ENCODE results near the gene NLRX1. TPM values are rescaled to one million over a fixed set of nuclear protein-coding genes. Genes with fewer than 3 reads are reported as not detected.
A peak's percentile ranks its signal among the peaks of the same experiment; 100 is the strongest.

NLRX1 gene
- total RNA-seq, 1 experiment from 2014 or later, result 25.2 TPM

DNA sequence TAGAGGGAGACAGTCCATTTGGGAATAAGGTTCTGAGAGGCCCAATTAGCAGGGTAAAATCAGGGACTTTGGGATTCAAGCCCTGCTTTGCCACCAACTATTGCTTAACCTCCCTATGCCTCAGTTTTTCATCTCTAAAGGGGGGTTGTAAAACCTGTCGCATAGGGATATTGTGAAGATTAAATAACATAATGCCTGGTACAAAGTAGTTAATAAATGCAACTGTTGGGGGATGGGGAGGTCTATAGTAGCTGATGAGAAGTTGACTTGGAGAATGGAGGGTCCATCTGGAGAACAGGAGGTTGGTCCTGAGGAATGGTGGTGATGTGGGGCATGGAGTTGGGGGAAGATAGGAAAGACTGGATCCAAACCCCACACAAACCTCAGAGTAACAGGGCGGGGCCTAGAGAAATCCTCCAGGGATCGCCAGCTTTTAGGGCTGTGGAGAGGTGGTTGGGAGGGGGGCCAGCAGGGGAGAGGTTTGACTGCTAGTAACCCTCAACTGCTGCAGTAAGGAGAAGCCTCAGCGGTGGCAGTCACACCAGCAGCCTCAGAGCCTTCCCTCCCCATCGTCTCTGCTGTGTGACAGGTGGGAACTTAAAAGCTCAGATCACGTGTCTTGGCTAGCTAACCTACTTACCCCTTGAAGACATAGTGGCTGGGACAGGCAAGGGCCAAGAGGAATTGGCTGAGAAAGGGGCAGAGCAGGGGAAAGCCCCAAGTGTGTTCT lies 20.8 kb upstream of the NLRX1 start:
- BruUV-seq (replicated peaks), result no TSS peak
- ChIA-PET CTCF (no interaction called here), POLR2A (interaction anchor here (0.7 kb wide), 1 partner anchor 20 kb away, joined by 3 read pairs; no protein-coding TSS in a partner anchor)
- H3K9me3 ChIP-seq (ENCODE audit: control insufficient read depth, insufficient read depth, low read depth, low read length), result no peaks in the 10 kb centered on the region
- H3K27ac ChIP-seq (ENCODE audit: low read length), result no peak overlapping the region
- H3K27me3 ChIP-seq (ENCODE audit: control insufficient read depth, insufficient read depth, low read length), result no peaks in the 10 kb centered on the region
- DNase-seq (ENCODE audit: low read depth, low spot score), result no peak
- no peak for TF ChIP-seq TCF7L2 (IDR thresholded peaks at IDR 0.05; ENCODE audit: low read depth, low read length)
- intact Hi-C loops (cut with micrococcal nuclease; ENCODE audit: unreplicated experiment) (loop anchor here (5.0 kb wide), 1 partner anchor 175 kb away; no protein-coding TSS in a partner anchor), in situ Hi-C loops (cut with HindIII; ENCODE audit: low pct_unique_long_range_greater_than_20kb, low sequenced_read_pairs) (no loop called here)
- peaks cover 5% of the 10 kb centered on the region; the same call in 1 of the 2 replicates for H3K4me1 ChIP-seq (ENCODE audit: control insufficient read depth, insufficient read depth, low read length)
- no peak overlapping the region for H3K4me3 ChIP-seq (ENCODE audit: low read depth in 2 of 2, low read length in 2 of 2)
- no peak; the same call in 1 of the 2 replicates for ATAC-seq
- H3K36me3 ChIP-seq (ENCODE audit: control insufficient read depth, insufficient read depth, low read length), result no peaks in the 10 kb centered on the region

DNA sequence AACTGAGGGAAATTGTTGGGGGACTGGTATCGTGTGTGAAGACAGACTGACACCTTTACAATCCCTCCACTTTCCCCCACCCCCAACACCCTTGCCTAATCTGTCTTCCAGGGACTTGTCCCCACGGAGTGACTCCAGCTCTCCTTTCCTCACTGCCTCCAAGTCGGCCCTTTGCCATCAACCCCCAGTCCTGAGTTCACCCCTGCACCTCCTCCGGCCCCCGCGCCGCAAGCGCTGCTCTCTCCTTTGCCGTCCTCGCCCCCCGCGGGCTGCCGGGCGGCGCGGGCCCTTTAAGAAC lies 19.9 kb upstream of the NLRX1 start:
- no peaks in the 10 kb centered on the region for H3K27me3 ChIP-seq (ENCODE audit: control insufficient read depth, insufficient read depth, low read length)
- TF ChIP-seq POLR2AphosphoS5 (IDR thresholded peaks at IDR 0.05; ENCODE audit: low read depth, low read length), result no peak
- H3K4me1 ChIP-seq (ENCODE audit: control insufficient read depth, insufficient read depth, low read length), result peaks cover 5% of the 10 kb centered on the region; the same call in 1 of the 2 replicates
- intact Hi-C loops (cut with micrococcal nuclease; ENCODE audit: unreplicated experiment) (loop anchor here (5.0 kb wide), 1 partner anchor 174 kb away; no protein-coding TSS in a partner anchor), in situ Hi-C loops (cut with HindIII; ENCODE audit: low pct_unique_long_range_greater_than_20kb, low sequenced_read_pairs) (no loop called here)
- DNase-seq (ENCODE audit: low read depth, low spot score) (no peak), ATAC-seq (no peak)
- ChIA-PET POLR2A (interaction anchor here (0.6 kb wide), 1 partner anchor 23 kb away, joined by 6 read pairs; no protein-coding TSS in a partner anchor), CTCF (interaction anchor here (0.6 to 1.0 kb wide), 2 partner anchors 39 to 46 kb away, joined by 3 read pairs; no protein-coding TSS in a partner anchor)
- no peaks in the 10 kb centered on the region for H3K9me3 ChIP-seq (ENCODE audit: control insufficient read depth, insufficient read depth, low read depth, low read length)
- BruUV-seq (replicated peaks), result no TSS peak
- H3K27ac ChIP-seq (ENCODE audit: low read length), result peak overlapping the region; percentile 44; the same call in 1 of the 2 replicates
- H3K4me3 ChIP-seq (ENCODE audit: low read depth in 2 of 2, low read length in 2 of 2), result peak overlapping the region; percentile 63 to 64
- no peaks in the 10 kb centered on the region for H3K36me3 ChIP-seq (ENCODE audit: control insufficient read depth, insufficient read depth, low read length)

DNA sequence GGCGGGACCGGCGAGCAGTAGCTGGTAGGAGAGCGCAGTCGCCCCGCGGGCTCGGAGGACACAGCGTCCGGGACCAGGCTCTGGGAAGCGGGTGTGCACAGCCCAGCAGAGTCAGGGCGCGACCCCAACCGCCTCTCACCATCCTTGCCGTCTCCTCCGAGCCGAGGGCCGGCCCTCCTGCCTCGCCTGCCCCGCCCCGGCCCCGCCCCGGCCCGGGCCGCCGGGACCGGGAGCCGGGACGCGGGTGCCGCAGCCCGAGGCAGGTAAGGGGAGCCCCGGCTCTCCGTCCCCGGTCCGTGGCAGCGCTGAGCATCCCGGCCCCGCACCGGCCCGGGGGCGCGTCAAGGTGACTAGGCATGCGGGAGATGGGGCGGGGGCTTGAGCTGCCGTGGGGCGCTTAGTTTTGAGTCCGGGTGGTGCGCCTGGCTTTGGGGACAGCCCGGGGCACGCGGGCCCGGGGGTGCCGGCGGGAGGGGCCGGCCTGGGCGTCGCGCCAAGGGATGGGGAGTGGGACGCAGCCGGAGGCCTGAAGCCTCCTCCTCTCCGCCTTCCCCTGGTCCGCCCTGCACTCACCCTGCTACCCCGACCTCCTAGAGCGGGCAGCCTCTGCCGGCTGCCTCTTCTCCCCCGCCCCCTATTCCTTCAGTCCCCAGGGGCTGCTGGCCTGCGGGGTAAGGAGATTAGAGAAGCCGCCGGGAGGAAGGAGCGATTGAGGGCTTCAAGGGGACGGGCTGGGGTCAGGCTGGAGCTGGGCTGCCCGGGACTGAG lies 19.3 kb upstream of the NLRX1 start, which contains the start of gene ABCG4:
Gene ABCG4, plus strand, starts transcription at position 35 of the 768 bp plus-strand sequence. CDS start 914 bp downstream, outside the sequence.
- no peak for TF ChIP-seq POLR2AphosphoS5 (IDR thresholded peaks at IDR 0.05; ENCODE audit: low read depth, low read length)
- TF ChIP-seq TCF7L2 (IDR thresholded peaks at IDR 0.05; ENCODE audit: low read depth, low read length), result no peak
- TF ChIP-seq, protein P1, sequence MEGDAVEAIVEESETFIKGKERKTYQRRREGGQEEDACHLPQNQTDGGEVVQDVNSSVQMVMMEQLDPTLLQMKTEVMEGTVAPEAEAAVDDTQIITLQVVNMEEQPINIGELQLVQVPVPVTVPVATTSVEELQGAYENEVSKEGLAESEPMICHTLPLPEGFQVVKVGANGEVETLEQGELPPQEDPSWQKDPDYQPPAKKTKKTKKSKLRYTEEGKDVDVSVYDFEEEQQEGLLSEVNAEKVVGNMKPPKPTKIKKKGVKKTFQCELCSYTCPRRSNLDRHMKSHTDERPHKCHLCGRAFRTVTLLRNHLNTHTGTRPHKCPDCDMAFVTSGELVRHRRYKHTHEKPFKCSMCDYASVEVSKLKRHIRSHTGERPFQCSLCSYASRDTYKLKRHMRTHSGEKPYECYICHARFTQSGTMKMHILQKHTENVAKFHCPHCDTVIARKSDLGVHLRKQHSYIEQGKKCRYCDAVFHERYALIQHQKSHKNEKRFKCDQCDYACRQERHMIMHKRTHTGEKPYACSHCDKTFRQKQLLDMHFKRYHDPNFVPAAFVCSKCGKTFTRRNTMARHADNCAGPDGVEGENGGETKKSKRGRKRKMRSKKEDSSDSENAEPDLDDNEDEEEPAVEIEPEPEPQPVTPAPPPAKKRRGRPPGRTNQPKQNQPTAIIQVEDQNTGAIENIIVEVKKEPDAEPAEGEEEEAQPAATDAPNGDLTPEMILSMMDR (IDR thresholded peaks at IDR 0.05), result no peak
- TF ChIP-seq, protein P2, sequence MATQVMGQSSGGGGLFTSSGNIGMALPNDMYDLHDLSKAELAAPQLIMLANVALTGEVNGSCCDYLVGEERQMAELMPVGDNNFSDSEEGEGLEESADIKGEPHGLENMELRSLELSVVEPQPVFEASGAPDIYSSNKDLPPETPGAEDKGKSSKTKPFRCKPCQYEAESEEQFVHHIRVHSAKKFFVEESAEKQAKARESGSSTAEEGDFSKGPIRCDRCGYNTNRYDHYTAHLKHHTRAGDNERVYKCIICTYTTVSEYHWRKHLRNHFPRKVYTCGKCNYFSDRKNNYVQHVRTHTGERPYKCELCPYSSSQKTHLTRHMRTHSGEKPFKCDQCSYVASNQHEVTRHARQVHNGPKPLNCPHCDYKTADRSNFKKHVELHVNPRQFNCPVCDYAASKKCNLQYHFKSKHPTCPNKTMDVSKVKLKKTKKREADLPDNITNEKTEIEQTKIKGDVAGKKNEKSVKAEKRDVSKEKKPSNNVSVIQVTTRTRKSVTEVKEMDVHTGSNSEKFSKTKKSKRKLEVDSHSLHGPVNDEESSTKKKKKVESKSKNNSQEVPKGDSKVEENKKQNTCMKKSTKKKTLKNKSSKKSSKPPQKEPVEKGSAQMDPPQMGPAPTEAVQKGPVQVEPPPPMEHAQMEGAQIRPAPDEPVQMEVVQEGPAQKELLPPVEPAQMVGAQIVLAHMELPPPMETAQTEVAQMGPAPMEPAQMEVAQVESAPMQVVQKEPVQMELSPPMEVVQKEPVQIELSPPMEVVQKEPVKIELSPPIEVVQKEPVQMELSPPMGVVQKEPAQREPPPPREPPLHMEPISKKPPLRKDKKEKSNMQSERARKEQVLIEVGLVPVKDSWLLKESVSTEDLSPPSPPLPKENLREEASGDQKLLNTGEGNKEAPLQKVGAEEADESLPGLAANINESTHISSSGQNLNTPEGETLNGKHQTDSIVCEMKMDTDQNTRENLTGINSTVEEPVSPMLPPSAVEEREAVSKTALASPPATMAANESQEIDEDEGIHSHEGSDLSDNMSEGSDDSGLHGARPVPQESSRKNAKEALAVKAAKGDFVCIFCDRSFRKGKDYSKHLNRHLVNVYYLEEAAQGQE (IDR thresholded peaks at IDR 0.05; ENCODE audit: insufficient read depth in 1 of 2, low read depth in 2 of 2, low read length in 1 of 2), result no peak
- no peak for TF ChIP-seq SIN3A (IDR thresholded peaks at IDR 0.05; ENCODE audit: borderline replicate concordance, insufficient read depth, low read depth, low read length)
- Histone ChIP-seq H3K9me3 (ENCODE audit: control insufficient read depth, insufficient read depth, low read depth, low read length) (no peaks in the 10 kb centered on the region), H3K27me3 (ENCODE audit: control insufficient read depth, insufficient read depth, low read length) (no peaks in the 10 kb centered on the region), H3K4me3 (ENCODE audit: low read depth in 2 of 2, low read length in 2 of 2) (peak within 1 kb of the TSS; percentile 63 to 64), H3K36me3 (ENCODE audit: control insufficient read depth, insufficient read depth, low read length) (no peaks in the 10 kb centered on the region), H3K4me1 (ENCODE audit: control insufficient read depth, insufficient read depth, low read length) (peaks cover 5% of the 10 kb centered on the region; the same call in 1 of the 2 replicates), H3K27ac (ENCODE audit: low read length) (peak within 1 kb of the TSS; percentile 44; the same call in 1 of the 2 replicates)
- ATAC-seq, result peak; percentile 52
- ChIA-PET POLR2A (interaction anchor here (0.6 kb wide), 1 partner anchor 22 kb away, joined by 6 read pairs; no protein-coding TSS in a partner anchor), CTCF (interaction anchor here (0.6 to 1.0 kb wide), 2 partner anchors 39 to 47 kb away, joined by 3 read pairs; no protein-coding TSS in a partner anchor)
- DNase-seq (ENCODE audit: low read depth, low spot score), result no peak
- no TSS peak for BruUV-seq (replicated peaks)
- intact Hi-C loops (cut with micrococcal nuclease; ENCODE audit: unreplicated experiment) (loop anchor here (5.0 kb wide), 1 partner anchor 173 kb away; no protein-coding TSS in a partner anchor), in situ Hi-C loops (cut with HindIII; ENCODE audit: low pct_unique_long_range_greater_than_20kb, low sequenced_read_pairs) (no loop called here)

Measured in Panc1 (cell line).